Esophagus muscularis mucosa (tissue), 3 donors: Measurements from ENCODE around the gene UTP14A.

Experiments used
- CTCF ChIP-seq, 3 experiments: fragments of 200-600 bp in 2 of 3; fragments of 450-650 bp in 1 of 3; sonication (generic) in 2 of 3; IDR thresholded peaks; one replicate each; pipeline ENCODE4 v1.5.1; 2017 to 2019; ENCODE audit warnings: antibody characterized with exemption in 3 of 3, mild to moderate bottlenecking in 2 of 3, moderate library complexity in 1 of 3
- POLR2A ChIP-seq: fragments of 450-650 bp; IDR thresholded peaks from one replicate; pipeline ENCODE4 v1.6.1; 2017; ENCODE audit warnings: antibody characterized with exemption, moderate library complexity, mild to moderate bottlenecking, low read depth
- POLR2AphosphoS5 ChIP-seq, 2 donors: sonication (generic); formaldehyde crosslinking; IDR thresholded peaks; one replicate each; pipeline ENCODE4 v1.6.1; 2017; ENCODE audit warnings: antibody characterized with exemption in 2 of 2

GRCh38 chrX:129930941-129931410 lies 25.0 kb downstream of the UTP14A start:
- TF ChIP-seq POLR2A (no peak), CTCF (IDR thresholded peaks at IDR 0.05) (no peak), POLR2AphosphoS5 (IDR thresholded peaks at IDR 0.05) (no peak)
